ENCODE measurements around the gene CTIF.

DNA sequence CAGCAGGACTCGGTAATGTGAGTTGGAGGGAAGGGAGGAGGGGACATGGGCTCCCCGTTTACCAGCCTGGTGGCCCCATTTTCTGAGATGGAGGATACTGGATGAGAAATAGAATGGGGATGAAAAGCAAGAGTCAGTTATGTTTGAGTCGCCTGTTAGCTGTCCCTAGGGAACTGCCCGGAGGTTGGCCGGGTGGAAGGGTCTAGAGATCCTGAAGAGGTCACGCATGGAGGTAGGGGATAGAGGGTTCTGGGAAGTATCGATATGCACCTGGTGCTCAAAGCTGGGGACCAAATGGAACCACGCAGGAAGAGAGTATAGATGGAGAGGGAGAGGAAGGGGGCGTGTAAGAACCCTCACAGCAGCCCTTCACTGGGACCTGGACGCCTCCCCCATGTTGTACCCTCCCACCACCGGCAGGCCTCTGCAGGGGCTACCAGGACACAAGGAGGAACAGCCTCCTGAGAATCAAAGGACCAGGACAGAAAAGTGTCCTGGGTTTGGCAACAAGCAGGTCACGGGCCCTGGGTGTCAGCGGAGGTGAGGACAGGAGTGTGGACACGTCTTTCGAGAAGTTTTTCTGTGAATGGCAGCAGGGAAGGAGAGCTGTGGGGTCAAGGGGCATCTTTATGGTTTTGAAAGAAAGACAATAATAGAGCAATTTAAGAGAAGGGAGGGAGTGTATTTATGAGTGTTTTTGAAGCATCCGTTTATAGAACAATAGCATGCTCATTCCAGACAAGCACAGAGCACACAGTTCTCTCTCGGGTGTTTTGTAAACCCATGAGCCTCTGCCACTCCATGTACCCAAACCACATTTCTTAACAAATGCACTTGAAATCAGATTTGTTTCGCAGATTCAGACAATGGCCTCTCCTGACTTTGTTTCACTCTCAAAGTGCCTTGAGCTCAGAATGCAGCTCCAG, 279.8 kb downstream of the CTIF start:
- TF ChIP-seq, protein P1, sequence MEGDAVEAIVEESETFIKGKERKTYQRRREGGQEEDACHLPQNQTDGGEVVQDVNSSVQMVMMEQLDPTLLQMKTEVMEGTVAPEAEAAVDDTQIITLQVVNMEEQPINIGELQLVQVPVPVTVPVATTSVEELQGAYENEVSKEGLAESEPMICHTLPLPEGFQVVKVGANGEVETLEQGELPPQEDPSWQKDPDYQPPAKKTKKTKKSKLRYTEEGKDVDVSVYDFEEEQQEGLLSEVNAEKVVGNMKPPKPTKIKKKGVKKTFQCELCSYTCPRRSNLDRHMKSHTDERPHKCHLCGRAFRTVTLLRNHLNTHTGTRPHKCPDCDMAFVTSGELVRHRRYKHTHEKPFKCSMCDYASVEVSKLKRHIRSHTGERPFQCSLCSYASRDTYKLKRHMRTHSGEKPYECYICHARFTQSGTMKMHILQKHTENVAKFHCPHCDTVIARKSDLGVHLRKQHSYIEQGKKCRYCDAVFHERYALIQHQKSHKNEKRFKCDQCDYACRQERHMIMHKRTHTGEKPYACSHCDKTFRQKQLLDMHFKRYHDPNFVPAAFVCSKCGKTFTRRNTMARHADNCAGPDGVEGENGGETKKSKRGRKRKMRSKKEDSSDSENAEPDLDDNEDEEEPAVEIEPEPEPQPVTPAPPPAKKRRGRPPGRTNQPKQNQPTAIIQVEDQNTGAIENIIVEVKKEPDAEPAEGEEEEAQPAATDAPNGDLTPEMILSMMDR (conservative IDR thresholded peaks at IDR 0.05; ENCODE audit: low read length), result no peak
- no peak for TF ChIP-seq EZH2phosphoT487 (IDR thresholded peaks at IDR 0.05; ENCODE audit: borderline replicate concordance, low read depth, low read length)

Measured in OCI-LY7 (cell line).